ENCODE measurements around the gene DNAH17. TPM values are rescaled to one million over a fixed set of nuclear protein-coding genes. Genes with fewer than 3 reads are reported as not detected.

The DNAH17 gene
- total and polyA plus RNA-seq, 2 of the 8 experiments (the other 6 are each of a cell fraction or from before 2014, with no cell fraction given): 0.14 to 0.67 TPM

DNA sequence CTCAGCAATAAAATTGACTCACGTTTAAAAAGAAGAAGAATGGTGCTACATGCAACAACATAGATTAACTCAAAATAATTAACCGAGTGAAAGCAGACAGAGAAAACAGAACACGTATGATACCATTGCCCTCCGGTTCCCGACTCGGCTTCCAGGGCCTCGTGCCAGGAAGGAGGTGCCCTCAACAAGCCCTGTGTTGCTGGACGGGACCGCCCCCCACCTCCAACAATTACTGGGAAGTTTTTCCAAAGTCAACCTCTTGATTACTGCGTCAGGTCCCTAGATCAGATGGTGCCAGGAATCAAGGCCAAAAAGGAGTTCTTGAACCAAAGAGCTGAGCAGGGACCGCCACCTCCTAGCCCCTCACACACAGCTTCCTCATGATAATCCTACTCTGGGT, 20.4 kb downstream of the DNAH17 start:
- no peaks in the 10 kb centered on the region for H3K4me1 ChIP-seq (replicated peaks in 1 of 4; ENCODE audit: control insufficient read depth in 3 of 4, insufficient read depth in 4 of 4, low read length in 3 of 4)
- H3K9ac ChIP-seq (replicated peaks in 1 of 4; ENCODE audit: extremely low read depth in 1 of 4, low read depth in 3 of 4, low read length in 3 of 4): no peak overlapping the region
- no peak overlapping the region for H2AK5ac ChIP-seq (ENCODE audit: low read depth, low read length)
- no peak overlapping the region for H3K4me3 ChIP-seq (ENCODE audit: extremely low read depth in 1 of 4, insufficient read depth in 2 of 4, low read depth in 3 of 4, low read length in 4 of 4)
- H2BK5ac ChIP-seq (ENCODE audit: low read depth, low read length): no peak overlapping the region
- H4K8ac ChIP-seq (ENCODE audit: extremely low read depth, insufficient read depth, low read length): peak overlapping the region; percentile 14; the same call in 1 of the 2 replicates
- no peak overlapping the region for H3K18ac ChIP-seq (ENCODE audit: extremely low read depth, low read length)
- no peak overlapping the region for H3K4me2 ChIP-seq (ENCODE audit: insufficient read depth in 1 of 2, low read depth in 2 of 2, low read length in 2 of 2)
- no peak overlapping the region for H3K56ac ChIP-seq (replicated peaks; ENCODE audit: insufficient read length, low read depth, low read length)
- no peak overlapping the region for H3K27ac ChIP-seq (ENCODE audit: low read depth, low read length)
- WGBS, 2 experiments (ENCODE audit: extremely low coverage in 1 of 2, insufficient coverage in 1 of 2, insufficient read length in 1 of 2, insufficient replicate concordance in 2 of 2, low coverage in 1 of 2, low lambda C conversion rate in 2 of 2, missing lambda C conversion rate in 1 of 2): 81% methylated on average over 11 of the region's 11 CpGs; no CpG with 5 or more reads in 1 of the 2 experiments
- ChIA-PET POLR2A (ENCODE audit: partially characterized antibody) (no interaction called here), CTCF (ENCODE audit: partially characterized antibody) (interaction anchor here (1.2 to 5.9 kb wide), 2 partner anchors 14 to 58 kb away, joined by 3 to 56 read pairs; no protein-coding TSS in a partner anchor)
- H2BK12ac ChIP-seq (ENCODE audit: low read depth, low read length): no peak overlapping the region
- no peaks in the 10 kb centered on the region for H3K79me2 ChIP-seq (ENCODE audit: control insufficient read depth in 1 of 2, insufficient read depth in 2 of 2, low read length in 2 of 2)
- H3K14ac ChIP-seq (ENCODE audit: insufficient read length): no peak overlapping the region
- no peak overlapping the region for H2BK20ac ChIP-seq (ENCODE audit: low read length)
- FAIRE-seq (no peak), DNase-seq (ENCODE audit: low read depth in 1 of 2, low spot score in 2 of 2) (no peak)
- H4K5ac ChIP-seq (ENCODE audit: insufficient read length, low read depth, low read length): no peak overlapping the region
- no peaks in the 10 kb centered on the region for H3K36me3 ChIP-seq (ENCODE audit: control insufficient read depth in 2 of 4, insufficient read depth in 4 of 4, low read length in 3 of 4)
- no peaks in the 10 kb centered on the region for H3K23me2 ChIP-seq (ENCODE audit: low read depth, low read length)
- H3K9me3 ChIP-seq (ENCODE audit: insufficient read depth in 2 of 2, low read depth in 1 of 2, low read length in 1 of 2): no peaks in the 10 kb centered on the region
- H3K23ac ChIP-seq (ENCODE audit: insufficient read length): no peak overlapping the region
- H4K91ac ChIP-seq (replicated peaks; ENCODE audit: insufficient read length, low read length): no peak overlapping the region
- no peaks in the 10 kb centered on the region for H3K27me3 ChIP-seq (replicated peaks in 1 of 4; ENCODE audit: control insufficient read depth in 3 of 4, extremely low read depth in 1 of 4, insufficient read depth in 3 of 4, low read length in 3 of 4)
- H2BK120ac ChIP-seq (replicated peaks; ENCODE audit: low read depth, low read length): no peak overlapping the region
- no peak overlapping the region for H2AFZ ChIP-seq (ENCODE audit: low read length)
- H3K4ac ChIP-seq (replicated peaks; ENCODE audit: insufficient read length, low read depth, low read length): no peak overlapping the region
- peaks cover 0 to 1% of the 10 kb centered on the region in 2 experiments for H4K20me1 ChIP-seq (replicated peaks in 1 of 2; ENCODE audit: control insufficient read depth in 1 of 2, insufficient read depth in 2 of 2, low read length in 2 of 2)
- H3K79me1 ChIP-seq (ENCODE audit: low read depth, low read length): no peaks in the 10 kb centered on the region
- no peak overlapping the region for H2BK15ac ChIP-seq (ENCODE audit: low read length)
- TF ChIP-seq, protein P1, sequence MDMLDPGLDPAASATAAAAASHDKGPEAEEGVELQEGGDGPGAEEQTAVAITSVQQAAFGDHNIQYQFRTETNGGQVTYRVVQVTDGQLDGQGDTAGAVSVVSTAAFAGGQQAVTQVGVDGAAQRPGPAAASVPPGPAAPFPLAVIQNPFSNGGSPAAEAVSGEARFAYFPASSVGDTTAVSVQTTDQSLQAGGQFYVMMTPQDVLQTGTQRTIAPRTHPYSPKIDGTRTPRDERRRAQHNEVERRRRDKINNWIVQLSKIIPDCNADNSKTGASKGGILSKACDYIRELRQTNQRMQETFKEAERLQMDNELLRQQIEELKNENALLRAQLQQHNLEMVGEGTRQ (IDR thresholded peaks at IDR 0.05; ENCODE audit: low read length): no peak
- TF ChIP-seq SUZ12 (IDR thresholded peaks at IDR 0.05; ENCODE audit: low read length) (no peak), CHD2 (IDR thresholded peaks at IDR 0.05; ENCODE audit: low read length) (no peak), NRF1 (IDR thresholded peaks at IDR 0.05; ENCODE audit: low read depth, low read length) (no peak), GABPA (IDR thresholded peaks at IDR 0.05; ENCODE audit: borderline replicate concordance, insufficient read depth, low read length) (no peak), CEBPB (IDR thresholded peaks at IDR 0.05; ENCODE audit: low read depth, low read length) (no peak), MAFK (IDR thresholded peaks at IDR 0.05; ENCODE audit: low read depth, low read length) (no peak), CBX8 (IDR thresholded peaks at IDR 0.05; ENCODE audit: borderline replicate concordance, low read depth, low read length) (no peak), SIN3A (conservative IDR thresholded peaks at IDR 0.05 in 1 of 2, IDR thresholded peaks at IDR 0.05 in 1 of 2; ENCODE audit: low read depth in 1 of 2, low read length in 2 of 2) (no peak), SP2 (IDR thresholded peaks at IDR 0.05; ENCODE audit: low read length) (no peak)
- TF ChIP-seq, protein P2, sequence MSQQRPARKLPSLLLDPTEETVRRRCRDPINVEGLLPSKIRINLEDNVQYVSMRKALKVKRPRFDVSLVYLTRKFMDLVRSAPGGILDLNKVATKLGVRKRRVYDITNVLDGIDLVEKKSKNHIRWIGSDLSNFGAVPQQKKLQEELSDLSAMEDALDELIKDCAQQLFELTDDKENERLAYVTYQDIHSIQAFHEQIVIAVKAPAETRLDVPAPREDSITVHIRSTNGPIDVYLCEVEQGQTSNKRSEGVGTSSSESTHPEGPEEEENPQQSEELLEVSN (IDR thresholded peaks at IDR 0.05): no peak
